ENCODE measurements around the gene KCNQ4.

Gene KCNQ4

DNA sequence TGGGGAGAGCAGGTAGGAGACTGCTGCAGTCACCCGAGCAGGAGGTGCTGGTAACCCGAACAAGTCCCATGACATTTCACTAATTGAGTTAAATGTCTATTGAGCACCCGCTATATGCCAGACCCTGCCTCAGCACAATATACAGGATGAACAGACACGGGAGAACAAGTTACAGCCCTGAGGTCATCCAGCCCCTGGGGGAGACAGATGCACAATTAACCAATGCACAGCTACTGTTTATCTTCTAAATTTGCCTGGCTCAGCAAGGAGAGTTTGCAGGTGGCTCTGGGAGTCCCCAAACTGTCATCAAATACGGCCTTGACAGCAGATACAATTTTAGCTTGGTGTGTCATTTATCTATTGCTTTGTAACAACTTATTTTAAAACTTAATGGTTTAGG, 60.5 kb downstream of the KCNQ4 start:
- no peak for DNase-seq

DNA sequence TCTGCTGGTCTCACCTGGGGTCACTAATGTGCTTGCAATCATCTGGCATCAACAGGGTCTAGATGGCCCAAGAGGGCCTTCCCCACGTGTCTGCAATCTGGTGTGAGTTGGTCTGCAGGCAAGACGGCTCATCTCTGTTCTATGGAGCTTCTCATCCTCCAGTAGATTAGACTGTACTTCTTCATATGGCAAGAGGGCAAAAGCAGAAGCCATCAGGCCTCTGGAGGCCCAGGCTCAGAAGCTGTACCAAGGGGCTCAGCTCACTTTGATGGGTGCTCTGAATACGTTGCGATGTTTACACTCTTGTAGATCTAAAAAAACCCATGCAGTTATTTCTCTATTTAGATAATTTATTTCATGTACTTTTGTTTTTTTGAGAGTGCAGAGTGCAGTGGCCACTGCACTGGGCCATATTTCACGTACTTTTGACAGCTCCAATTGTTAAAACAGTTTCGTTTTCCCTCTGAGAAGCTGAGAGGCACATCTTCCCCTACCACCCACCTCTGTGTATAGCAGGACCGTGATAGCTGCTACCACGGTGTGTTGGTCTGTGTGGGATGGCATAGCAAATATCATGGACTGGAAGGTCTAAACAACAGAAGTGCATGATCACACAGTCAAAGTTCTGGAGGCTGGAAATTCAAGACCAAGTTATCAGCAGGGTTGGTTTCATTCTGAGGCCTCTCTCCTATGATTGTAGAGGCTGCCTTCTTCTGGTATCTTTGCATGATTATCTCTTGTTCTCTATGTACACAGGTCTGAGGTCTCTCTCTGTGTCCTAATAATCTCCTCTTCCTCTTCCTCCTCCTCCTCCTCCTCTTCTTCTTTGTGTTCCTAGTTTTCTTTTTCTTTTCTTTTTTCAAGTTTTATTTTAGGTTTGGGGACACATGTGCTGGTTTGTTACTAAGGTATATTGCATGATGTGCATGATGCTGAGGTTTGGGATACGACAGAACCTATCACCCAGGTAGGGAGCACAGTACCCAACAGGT, 61.6 kb downstream of the KCNQ4 start:
- DNase-seq, result peak; percentile 38

DNA sequence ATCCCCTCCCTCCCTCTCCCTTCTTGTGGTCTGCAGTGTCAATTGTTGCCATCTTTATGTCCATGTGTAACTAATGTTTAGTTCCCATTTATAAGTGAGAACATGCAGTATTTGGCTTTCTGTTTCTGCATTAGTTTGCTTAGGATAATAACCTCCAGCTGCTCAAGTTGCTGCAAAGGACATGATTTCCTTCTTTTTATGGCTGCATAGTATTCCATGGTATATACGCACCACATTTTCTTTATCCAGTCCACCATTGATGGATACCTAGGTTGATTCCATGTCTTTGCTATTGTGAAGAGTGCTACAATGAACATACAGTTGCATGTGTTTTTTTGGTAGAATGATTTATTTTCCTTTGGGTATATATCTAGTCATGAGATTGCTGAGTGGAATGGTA, 62.3 kb downstream of the KCNQ4 start:
- no peak for DNase-seq

DNA sequence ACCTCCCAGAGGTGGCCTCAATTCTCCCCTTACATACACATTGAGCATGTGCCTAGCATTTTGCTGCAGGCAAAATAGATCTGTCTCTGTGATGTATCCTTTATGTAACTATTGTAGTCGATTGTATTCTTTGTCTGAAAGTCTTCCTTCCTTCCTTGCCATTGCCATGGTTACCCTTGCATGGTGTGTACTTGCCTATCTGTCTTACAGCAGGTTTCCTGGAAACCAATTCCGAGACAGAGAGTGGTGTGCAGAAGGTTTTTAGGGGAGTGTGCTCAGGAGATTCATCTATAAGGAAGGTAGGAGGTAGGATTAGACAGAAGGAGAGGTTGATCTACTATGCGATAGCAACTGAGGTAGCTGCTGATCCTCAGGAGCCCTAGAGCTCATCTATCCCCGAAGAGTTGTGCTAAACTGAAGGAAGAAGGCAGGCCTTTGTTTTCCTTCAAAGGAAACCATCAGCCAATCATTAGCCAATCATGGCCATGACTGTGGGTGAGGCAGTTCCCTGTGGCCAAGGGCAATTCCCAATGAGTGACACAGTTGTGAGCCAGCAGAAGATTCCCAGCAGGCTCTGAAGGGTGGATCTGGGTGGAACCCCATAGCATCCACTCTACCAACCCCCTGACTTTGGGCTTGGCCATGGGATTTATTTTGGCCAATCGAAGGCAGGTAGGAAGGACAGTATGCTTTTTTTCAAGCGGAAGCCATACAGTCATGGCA, 63.6 kb downstream of the KCNQ4 start:
- DNase-seq, result no peak

DNA sequence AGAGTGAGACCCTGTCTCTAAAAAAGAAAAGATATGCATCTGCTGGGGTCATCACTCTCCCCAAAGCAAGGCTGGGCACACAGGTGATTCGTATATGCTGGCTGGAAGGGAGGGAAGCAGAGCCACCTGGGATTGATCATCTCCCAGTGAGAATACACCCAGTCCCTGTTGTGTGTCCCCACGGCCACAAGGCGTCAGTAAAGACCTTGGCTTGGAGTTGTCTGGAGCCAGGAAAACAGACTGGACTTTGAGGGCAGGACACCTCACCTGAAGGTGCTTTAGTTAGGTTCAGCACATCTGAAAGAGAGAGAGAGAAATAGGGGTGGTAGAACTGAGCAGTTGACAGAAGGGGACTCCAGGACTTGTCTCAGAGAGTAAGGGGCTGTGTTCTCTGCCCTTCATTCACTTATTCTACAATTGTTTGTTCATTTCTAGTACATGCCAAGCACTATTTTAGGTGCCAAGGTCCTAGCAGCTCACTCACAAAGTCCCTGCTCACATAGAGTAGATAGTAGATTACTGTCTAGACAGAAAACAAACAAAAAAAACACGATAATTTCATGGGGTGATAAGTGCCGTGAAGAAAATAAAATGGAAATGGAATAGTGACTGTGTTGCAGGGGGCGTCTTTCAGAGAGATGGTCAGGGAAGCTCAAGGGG, 65.1 kb downstream of the KCNQ4 start:
- DNase-seq, result peak; percentile 66

DNA sequence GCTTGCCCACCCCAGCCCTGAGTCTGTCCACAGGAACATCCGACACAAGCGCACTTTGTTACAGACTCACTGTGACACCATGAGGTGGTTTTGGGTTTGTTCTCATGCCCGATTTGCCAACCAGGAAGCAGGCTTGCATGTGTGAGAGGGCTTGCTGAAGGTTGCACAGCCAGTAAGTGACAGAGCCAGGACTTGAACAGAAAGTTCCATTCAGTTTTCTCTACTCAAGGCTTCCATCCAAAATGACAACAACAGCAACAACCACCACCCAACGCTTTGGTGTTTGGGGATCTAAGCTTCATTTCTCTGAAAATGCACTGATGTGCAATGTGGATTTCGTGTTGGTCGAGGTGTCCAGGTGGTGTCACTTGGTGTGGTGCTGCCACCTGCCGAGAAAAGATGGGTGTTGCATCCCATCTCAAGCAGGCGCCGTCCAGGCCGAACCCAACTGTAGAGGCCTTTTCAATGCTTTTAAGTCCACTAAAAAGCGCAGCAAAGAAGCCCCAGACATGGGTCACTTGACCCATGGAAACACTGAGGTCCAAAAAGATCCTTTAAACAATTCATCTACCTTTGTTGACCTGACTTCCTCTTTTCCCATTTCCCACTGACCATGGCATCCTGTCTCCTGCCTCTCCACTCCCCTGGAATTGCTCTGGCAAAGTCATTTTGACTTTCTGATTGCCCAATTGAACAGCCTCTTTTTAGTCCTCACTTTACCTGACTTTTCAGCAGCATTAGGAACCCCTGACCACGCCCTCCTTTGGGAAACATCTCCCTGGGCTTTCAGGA, 66.4 kb downstream of the KCNQ4 start:
- peak; percentile 87 for DNase-seq

DNA sequence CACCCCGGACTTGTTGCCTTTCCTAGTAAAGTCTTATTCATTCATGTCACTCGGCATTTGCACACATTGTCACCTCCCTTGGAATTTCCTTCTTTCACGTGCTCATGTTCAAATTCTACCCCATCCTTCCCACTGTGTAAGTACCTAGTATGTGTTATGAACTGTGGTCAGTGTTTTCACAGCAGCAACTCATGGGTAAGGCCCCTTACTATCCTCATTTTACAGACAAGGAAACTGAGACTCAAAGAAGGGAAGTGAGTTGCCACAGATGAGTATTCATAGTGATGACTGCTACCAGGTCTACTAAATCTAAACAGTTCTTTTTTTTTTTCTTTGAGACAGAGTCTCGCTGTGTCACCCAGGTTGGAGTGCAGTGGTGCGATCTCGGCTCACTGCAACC, 68.1 kb downstream of the KCNQ4 start:
- DNase-seq, result no peak

DNA sequence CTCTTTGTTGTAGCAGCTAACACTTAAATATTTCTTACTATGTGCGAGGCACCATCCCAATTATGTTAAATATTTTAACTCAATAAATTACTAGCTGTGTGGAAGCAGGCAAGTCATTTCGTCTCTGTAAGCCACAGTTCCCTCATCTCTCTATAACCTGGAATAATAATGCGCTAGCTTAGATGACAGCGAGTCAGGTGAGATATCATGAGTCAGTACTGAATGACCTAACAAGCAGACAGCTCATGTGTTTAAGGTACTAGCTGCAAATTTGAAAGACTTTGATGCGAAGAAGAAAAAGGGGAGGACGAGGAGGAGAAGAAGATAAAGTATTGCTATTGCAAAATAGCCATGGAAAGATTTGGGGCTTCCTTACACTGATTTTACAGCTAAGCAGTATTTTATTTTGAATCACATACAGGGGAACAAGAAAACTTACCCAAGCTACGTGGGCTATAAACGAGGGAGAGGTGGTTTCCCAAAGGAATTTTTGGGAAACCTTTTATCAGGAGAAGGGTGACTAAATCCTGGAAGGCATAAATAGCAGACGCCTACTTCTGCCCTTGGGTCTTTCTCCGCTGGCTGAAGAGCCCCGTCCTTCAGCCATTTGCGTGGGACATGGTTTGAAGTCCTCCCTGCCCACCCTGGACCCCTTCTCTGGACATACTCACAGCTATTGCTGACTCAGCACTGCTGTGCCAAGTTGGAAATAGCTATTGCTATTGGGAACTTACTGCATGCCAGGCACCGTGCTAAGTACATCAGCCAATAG, 69.7 kb downstream of the KCNQ4 start:
- no peak for DNase-seq

DNA sequence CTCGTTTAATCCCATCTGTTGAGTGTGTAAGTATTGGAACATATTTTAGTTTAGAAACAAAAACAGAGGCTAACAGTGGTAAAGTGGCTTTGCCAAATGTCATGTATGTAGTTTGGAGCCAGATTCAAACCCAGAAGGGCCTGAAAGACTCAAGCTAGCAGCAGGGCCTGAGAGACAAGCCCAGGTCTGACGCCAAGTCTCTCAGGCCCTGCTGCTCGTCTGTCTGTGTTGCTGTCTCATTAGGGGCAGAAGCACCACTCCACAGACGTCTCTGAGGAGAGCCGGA, 70.2 kb downstream of the KCNQ4 start:
- no peak for DNase-seq

DNA sequence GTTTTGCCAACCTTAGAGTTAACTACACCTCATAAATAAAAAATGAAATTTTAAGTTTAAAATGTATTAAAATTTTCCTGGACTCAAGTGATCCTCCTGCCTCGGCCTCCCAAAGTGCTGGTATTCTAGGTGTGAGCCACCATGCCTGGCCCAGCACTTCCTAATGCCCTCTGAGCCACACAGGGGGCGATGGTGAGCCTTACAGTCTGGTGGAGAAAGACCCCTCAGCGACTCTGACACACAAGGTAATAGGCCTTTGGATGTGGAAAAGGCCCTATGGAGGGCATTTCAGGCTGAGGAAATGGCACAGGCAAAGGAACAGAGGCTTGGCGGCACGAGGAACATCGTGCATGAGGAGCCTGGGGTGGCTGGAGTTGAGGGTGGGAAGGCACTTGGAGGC, 71.9 kb downstream of the KCNQ4 start:
- DNase-seq, result peak; percentile 44

DNA sequence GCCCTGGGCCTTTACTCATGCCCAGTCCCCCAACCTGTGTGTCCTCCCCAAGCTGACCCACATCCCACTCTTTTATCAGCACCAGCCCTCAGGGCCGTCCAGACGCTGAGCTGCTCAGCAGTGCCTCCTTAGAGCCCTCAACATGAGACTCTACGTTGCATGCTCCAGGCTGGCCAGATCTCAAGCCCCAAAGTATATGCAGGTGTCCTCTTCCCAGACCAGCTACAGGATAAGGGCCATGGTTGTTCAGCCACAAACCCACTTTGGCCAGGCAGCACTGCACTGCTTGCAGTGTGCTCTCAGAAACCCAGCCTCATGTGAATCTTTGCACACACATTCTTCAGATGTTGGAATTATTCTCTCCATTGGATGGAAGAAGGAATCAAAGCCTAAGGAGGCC, 72.5 kb downstream of the KCNQ4 start:
- no peak for DNase-seq

DNA sequence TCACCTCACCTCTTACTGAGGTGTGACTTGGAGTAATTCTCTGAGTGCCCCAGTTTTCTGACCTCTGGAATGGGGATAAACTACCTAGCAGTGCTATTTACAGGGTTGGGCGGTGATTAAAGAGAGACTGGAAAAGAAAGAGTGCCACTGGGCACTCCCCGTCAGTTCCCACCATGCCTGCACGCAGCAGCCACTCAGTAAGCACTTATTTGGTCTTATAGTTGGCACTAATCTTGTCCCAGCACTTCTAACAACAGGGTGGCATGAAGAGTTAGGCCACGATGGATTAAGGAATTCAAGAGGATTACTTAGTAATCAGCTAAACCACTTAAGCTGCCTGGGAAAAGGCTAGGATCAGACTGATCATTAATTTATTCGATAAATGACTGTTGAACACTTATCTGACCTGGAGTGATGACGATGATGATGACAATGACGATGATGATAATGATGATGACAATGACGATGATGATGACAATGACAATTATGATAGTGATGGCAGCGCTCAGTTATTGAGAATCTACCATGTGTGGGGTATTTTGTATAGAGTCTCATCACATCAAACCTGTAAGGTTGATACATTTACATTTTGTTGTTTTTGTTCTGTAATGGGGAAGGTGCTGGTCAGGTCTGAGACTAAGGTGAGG, 73.2 kb downstream of the KCNQ4 start:
- no peak for DNase-seq

DNA sequence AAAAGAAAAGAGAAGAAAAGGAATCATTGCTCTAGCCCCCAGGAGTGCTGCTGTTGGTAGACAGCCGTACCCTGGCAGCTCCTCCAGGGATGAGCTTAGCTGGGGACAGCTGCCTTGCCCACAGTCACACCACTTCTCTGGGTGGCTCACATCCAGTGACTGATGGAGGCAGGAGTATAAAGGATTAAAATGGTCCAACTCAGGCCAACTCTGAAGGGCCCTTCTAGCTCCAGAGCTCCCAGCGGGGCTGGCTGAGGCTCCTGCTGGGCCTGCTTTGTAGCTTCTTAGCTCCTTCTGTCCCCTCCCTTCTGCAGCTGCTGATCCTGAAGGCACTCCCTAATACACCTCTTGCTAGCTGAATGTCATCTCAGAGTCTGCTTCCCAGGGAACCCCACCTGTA, 74.2 kb downstream of the KCNQ4 start:
- no peak for DNase-seq

DNA sequence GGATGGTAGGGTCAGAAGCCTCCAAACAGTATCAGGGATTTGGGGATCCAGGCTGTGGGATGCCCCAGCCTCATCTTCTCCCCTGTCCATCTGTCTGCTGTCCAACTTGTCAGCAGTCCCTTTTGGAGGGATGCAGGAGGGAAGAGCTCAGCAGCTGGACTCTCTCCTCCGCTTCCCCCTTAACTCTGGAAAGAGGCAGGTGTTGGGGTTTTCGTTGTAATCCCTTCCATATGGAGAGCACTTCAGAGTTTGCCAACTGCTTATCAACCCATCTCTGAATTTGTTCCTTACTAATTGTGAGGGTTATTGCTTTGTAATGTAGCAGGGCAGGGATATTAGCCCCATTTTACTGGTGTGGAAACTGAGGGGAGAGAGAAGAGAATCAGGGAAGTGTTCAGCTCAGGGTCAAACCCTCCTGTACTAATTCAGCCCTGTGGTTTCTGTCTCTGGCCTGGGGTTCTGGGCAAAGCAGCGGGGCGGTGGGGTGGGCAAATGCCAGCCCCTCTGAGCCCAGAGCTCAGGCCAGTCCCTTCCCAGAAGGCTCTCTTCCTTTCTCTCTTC, 75.3 kb downstream of the KCNQ4 start:
- no peak for DNase-seq

DNA sequence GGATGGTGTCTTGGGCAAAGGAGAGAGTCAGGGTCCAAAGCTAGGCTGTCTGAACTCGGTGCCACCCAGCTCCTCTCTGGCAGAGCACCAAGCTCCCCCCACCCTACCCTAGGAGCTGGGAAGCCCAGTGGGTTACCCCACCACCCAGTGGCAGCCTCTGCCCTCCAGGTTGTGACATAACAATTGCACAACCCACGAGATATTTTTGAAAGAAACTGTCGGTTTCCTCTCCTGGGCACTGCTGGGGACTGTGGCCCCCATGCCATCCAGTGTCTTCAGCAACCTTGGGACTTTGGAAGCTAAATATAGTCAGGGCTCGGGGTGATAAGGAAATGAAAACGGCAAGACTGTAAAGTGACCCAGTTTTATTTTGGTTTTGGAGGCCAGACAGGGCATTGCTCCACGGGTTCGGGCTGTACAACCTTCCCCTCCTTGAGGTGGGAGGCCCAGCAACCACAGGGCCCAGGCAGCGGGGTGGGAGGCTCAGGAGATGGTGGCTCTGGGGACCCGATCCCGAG, 77.2 kb downstream of the KCNQ4 start:
- DNase-seq, result peak; percentile 66

DNA sequence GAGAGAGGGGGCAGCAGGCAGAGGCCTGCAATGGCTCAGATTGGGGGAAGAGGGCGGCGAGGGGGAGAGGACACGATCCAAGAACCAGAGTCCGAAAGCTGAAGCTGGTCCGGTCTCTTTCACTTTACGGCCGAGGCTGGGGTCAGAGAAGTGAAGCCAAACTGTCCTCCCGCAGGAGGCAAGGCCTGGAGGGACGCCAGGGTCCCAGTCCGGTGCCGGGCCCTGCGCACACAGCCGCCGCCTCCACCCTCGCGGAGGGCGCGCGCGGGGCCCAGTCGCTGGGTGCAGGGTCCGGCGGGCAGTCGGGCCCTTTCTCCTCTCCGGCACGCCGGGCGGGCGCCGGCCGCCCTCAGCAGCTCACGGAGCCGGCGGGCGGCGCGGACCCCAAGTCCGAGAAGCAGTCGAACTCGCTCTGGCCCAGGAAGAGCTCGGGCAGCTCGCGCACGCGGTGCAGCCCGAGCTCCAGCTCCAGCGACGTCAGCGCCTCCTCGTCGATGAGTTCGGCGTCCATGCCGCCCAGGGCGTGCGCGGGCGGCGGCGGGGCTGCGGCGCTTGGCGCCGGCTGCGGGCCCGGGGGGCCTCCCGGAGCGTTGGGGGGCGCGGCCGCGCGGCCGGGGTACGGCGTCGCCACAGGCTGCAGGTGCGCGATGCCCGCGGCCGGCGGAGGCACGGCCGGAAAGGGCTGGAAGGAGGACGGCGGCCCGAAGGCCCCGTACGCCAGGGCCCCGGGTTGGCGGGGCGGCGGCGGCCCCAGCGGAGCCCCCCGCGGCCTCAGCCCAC, 77.8 kb downstream of the KCNQ4 start:
- peak; percentile 62 for DNase-seq

DNA sequence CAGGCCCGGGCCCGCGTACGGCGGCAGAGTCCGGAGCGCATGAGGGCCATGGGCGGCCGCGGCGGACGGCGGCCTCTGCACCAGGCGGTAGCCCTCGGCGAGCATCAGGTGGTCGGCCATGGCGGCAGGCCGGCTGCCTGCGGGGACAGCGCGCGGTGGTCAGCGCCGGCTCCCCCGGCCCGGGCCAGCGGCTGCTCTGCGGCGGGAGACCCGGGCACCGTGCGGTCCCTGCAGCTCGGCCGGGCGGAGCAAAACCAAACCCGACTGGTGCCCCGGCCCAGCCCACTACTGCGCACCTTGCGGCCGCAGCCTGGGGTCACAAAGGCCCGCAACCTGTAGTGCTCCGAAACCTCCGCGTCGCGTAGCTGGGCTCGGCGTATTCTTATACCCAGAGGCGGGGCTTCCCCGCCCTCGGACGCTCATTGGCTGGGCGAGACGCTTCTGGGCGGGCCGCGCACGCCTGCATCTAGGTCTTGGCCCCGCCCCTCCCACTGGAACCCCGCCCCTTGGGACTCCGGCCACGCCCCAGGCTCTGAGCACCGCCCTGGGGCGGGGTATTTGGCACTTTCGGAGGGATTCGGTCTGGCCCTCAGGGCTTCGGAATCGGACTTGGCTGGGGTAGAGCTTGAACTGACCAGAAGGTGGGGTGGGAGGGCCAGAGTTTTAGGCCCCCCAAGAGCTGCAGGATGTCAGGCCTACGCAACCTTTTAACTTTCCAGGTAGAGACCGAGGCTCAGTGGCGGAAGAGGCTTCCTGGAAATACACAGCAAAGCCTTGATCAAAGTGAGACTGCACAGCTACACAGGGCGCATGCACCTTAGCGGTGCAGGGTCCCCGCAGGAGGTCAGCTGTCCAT, 78.6 kb downstream of the KCNQ4 start, which contains the start of gene CITED4:
TSS of gene CITED4 (minus strand) at position 356 of the 856 bp plus-strand sequence. CDS start at position 120, 236 bp downstream.
- DNase-seq, result peak; percentile 96

DNA sequence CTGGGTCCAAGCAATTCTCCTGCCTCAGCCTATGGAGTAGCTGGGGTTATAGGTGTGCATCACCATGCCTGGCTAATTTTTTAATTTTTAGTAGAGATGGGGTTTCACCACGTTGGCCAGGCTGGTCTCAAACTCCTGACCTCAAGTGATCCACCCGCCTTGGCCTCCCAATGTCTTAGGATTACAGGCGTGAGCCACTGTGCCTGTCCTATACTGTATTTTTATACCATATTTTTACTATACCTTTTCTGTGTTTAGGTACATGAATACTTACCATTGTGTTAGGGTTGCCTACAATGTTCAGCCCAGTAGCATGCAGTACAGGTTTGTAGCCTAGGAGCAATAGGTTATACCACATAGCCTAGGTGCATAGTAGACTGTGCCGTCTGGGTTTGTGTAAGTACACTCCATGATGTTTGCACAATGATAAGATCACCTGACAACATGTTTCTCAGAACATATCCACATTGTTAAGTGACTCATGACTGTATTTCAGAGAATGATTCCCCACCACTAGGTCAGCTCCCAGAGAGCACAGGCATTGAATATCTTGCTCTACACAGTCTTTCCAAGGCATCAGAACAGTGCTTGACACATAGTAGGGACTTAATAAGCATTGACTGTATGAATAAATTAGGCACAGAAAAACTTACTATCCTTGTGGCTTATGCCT, 84.6 kb downstream of the KCNQ4 start:
- DNase-seq, result peak; percentile 47
